GM21390 (cell line): ENCODE measurements around the gene FGD1.

Source experiments
- ATAC-seq: cut with Tn5 transposase; IDR thresholded peaks from one replicate; pipeline ENCODE4 v1.9.1; 2021; ENCODE audit not compliant: unreplicated experiment

Gene FGD1

GRCh38 chrX:54473993-54474859, 21.8 kb downstream of the FGD1 start:
- no peak for ATAC-seq

- no peak for ATAC-seq
Measured at GRCh38 chrX:54470054-54470760, 25.8 kb downstream of the FGD1 start.

GRCh38 chrX:54452920-54453319, 43.1 kb downstream of the FGD1 start:
- ATAC-seq, result no peak

- ATAC-seq, result no peak
Measured at GRCh38 chrX:54449929-54450328, 46.1 kb downstream of the FGD1 start.

GRCh38 chrX:54447461-54447860, 48.6 kb downstream of the FGD1 start:
- no peak for ATAC-seq

DNA sequence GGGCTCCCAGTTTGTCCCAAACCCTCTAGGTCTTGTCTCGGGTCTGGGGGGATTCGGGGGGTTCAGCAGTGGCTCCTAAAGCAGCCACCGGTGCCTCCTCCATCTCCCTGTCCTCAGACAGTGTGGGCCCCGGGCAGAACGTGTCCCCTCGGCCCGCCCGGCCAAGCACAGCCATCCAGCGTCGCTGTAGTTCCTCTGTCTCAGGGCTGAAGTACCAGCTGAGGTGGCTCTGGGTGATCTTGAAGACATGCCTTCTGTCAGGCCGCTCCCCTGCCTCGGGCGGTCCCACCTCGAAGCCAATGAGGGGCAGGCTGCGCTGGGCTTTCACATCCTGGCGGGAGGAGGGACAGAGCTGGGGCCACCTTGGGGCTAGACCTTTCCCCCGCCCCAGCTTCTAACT, 50.0 kb downstream of the FGD1 start:
- ATAC-seq, result no peak

DNA sequence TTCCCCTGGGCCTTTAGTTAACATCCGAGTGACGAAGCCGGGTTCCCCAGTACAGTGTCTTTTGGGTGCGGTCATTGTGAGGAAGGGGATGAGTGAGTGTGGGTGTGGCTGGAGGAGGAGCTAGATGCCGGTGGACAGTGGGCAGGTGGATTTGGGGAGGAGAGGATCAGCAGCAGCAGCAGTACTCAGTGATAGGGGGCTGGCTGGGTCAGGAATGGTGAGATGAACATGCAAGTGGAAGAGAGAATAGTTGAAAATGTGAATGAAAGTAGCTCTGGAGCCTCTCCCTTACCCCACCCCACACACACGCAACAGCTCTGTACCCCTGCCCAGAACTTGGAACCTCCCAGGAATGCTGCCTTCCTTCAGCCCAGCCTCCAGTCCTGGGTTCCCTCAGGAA, 51.3 kb downstream of the FGD1 start:
- ATAC-seq, result no peak

- no peak for ATAC-seq
Measured at GRCh38 chrX:54442790-54443189, 53.2 kb downstream of the FGD1 start.

DNA sequence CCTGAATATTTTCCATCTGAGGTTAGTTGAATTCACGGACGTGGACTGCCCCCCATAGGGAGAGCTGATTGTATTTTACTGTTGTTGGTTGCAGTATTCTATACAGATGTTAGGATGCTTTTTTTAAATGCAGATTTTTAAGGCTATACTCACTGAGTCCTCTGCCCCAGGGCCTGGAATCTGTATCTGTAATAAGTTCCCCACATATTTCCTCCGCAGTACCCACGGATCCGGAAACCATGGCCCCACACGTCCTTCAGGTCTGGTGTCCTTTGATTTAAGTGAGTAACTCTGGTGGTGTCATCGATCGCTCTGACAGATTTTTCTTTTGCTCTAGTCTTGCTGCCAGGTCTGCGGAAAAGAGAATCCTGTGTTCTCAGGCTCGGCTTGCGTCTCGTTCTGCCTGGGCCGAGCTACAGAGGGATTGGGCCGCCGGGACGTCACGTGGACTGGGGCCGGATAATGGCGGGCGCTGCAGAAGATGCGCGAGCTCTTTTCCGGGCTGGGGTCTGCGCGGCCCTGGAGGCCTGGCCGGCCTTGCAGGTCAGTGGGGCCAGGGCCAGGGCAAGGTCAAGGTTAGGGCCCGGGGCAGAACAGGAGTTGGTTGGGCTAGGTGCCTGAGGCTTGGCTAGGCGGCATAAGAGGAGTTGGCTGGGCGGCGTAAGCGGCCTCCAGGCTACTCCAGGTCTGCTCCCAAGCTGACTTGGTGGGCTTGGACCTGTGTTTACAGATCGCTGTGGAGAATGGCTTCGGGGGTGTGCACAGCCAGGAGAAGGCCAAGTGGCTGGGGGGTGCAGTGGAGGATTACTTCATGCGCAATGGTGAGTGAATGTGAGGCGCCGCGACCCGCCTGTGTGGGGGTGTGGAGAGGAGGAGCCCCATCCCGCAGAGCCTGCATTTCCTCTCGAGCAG, 55.8 kb downstream of the FGD1 start, which contains the start of gene TSR2:
TSR2 (plus strand) TSS at position 445 of the 912 bp plus-strand sequence; CDS start at position 463, 18 bp downstream.
- ATAC-seq, result peak; percentile 98

DNA sequence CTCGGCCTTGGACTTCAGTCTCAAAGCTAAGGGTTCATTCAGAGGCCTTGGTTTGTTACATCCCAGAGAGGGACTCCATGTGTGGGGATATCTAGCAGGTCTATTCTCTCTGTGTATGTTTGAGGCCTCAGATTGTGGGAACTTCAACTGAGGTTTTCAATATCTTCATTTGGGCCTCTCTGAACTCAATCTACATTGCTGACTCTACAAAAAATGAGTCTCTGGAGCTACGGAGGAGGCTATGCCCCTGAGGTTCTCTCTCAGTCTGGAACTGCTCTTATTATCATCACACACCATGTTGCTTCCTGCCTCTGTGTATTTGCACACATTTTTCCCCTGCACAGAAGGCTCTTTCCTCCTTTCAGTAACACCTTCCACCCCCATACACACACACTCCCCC, 60.9 kb downstream of the FGD1 start:
- no peak for ATAC-seq

- peak; percentile 92 for ATAC-seq
Measured at GRCh38 chrX:54430519-54430918, 65.5 kb downstream of the FGD1 start.

DNA sequence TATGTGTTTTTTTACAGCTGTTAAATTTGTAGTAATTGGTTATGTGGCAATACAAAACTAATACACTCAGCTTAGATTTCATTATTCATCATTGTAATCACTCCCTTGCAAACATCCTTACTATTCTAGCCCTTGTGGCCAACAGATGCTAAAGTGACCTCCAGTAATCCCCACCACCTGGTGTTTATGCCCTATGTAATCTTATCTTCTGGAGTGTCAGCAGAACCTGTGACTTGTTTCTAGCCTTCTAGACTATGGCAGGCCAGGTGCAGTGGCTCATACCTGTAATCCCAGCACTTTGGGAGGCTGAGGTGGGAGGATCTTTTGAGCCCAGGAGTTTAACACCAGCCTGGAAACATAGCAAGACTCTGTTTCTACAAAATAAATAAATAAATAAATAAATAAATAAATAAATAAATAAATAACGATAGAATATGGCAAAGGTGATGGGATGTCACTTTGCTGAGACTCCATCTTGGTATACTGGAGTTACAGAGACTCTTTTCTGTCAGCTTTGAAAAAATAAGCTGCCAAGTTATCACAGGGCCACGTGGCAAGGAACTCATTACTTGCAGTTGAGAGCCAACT, 68.1 kb downstream of the FGD1 start:
- no peak for ATAC-seq

- ATAC-seq, result no peak
Measured at GRCh38 chrX:54423161-54423888, 72.7 kb downstream of the FGD1 start.

- ATAC-seq, result no peak
Measured at GRCh38 chrX:54422168-54422567, 73.9 kb downstream of the FGD1 start.

DNA sequence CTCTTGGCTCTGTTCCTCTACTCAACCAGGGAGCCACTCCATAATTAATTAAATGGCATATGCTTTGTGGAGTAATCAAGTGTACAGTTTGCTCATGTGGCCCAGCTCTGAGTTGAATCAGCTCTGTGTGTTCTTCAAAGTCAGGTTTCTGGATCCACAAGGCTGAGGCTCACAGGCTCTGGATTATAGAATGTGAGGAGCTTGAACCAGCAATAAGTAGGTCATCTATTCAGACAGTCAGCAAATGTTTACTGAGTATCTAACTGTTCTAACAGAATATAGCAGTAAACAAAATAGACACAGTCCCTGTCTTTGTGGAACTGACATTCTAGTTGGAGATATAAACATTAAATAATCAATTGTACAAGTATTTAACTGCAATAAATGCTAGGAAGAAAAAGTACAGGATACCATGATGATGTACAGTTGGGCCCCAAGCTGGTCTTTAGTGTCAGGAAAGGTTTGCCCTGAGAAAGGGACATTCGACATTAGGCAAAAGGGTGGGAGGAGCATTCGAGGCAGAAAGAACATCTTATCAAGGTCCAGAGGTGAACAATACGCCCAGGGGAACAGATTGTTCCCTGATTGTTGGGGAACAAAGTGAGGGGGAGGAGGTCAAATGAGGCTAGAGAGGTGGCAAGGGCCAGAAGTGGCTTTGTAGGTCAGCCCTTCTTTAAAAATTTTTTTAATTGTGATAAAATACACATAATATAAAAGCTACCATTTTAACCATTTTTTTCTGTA, 76.3 kb downstream of the FGD1 start:
- ATAC-seq, result no peak

DNA sequence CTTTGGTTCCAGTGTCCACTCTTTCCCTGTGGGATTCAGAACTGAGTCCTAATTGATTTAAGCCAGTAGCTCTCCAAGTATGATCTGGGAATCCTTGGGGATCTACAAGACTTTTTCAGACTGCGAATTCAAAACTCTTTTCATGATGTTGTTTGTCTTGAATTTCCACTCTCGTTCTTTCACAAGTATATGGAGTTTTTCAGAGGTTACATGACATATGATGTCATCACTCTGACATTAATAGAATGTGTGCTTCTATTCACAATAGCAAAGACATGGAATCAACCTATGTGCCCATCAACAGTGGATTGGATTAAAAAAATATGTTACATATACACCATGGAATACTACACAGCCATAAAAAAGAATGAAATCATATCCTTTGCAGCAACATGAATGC, 79.1 kb downstream of the FGD1 start:
- ATAC-seq, result no peak

GRCh38 chrX:54415534-54416350, 80.3 kb downstream of the FGD1 start:
- no peak for ATAC-seq

GRCh38 chrX:54413753-54414152, 82.3 kb downstream of the FGD1 start:
- ATAC-seq, result no peak

GRCh38 chrX:54411732-54412131, 84.3 kb downstream of the FGD1 start:
- ATAC-seq, result no peak
